ENCODE data around the gene WNT7A.

Gene WNT7A

GRCh38 chr3:13825311-13825579 is 54.6 kb downstream of the WNT7A start:
- no peak for DNase-seq

- no peak for DNase-seq
Measured at GRCh38 chr3:13824521-13825310, 55.2 kb downstream of the WNT7A start.

- no peak for DNase-seq
Measured at GRCh38 chr3:13823692-13824091, 56.2 kb downstream of the WNT7A start.

DNA sequence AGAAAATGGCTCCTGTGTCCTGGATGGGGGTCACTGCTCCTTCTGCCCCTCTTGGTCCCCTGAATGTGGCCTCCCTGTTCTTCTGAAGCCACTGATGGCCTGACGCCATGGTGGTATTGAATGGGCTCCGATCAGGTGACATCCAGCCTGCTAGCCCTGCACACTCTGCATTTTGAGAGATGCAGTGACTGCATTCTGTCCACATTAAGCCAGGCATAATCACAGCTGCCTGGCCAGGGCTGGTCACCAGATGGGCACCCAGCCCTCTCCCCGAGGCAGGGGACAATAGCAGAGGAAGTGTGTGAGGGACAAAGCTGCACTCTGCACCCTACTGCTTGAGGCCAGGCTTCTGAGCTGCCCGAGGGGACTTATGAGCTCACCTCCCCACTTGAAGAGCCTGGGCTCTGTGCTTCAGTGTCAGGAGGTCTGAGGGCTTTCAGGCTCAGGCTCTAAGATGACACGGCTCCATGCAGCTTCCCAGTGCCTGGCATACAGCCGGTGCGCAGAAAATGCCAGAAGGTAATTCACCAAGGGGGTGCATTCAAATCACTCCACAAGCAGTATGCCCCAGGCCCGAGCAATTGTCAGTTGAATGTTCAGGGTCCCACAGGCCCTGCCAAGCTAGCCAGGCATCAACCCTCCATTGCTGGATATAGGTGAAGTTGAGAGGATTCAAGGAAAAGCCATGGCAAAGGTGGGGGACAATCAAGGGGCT is 56.8 kb downstream of the WNT7A start:
- no peak for DNase-seq

DNA sequence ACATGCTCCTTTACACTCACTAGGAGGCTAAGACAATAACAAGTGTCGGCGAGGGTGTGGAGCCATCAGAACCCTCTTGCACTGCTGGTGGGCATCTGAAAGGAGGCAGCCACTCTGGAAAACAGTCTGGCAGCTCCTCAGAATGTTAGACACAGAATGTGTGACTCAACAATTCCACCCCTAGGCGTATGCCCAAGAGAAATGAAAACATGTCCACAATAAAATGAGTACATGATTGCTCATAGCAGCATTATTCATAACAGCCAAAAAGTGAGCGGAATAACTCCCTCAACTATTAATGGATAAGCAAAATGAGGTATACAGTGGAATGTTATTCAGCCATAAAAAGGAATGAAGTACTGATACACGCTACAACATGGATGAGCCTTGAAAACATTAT is 57.8 kb downstream of the WNT7A start:
- DNase-seq: no peak

DNA sequence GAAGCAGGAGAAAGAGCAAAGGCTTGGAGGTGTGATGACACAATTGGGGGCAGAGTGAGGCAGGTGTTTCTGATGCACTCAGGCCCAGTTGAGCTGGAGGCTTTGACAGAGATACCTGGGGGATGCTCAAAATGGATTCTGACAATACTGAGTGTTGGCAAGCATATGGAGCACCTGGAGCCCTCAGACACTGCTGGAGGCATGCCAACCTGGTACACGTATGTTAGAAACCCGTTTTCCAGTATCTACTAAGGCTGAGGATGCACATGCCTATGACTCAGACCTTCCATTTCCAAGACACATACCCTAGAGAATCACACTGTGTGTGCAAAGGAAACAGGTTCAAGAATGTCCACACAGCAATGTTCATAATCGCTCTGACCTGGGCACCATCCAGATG is 58.7 kb downstream of the WNT7A start:
- DNase-seq: no peak

- DNase-seq: no peak
Measured at GRCh38 chr3:13818919-13819318, 61.0 kb downstream of the WNT7A start.

DNA sequence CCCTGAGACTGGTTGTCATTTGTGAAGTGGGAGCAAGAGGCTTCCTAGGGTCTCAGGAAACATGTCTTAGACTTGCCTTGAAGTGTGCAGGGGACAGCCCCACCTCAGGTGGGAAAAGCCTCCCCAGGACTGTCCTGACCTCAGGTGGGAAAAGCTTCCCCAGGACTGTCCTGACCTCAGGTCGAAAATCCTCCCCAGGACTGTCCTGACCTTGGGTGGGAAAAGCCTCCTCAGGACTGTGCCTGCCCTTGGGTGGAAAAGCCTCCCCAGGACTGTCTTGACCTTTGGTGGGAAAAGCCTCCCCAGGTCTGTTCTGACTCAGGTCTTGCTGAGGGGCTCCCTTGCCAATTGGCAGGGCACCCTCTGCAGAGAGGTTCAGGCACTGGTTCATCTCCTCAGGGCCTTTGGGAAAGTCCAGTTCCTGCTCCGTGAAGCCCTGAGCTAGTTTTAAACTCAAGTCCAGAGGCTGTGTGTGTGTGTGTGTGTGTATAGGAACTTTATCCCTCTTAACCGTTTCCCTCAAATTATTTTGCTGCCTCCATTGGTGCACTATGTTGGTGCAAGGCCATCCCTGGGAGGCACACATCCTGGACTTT is 64.7 kb downstream of the WNT7A start:
- no peak for DNase-seq

DNA sequence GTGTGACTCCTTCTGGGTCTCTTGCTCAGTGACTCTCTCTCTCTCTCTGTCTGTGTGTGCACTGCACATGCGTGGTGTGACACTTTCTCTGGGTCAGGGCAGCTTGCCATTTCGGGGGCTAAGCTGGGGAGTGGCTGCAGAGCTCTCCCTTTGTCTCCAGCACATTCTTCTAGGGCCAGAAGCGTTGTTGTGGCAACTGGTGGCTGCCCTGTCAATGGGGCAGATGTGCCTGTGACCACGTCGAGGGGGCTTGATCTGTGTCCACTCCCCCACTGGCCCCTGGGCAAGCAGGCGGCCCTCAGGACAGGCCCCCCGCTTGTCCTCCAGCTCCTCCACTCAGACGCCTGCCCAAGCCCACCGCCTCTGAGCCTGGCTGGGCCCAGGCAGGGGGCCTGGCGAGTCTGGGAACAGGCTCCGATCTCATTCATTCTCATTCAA is 67.8 kb downstream of the WNT7A start:
- no peak for DNase-seq

- DNase-seq: no peak
Measured at GRCh38 chr3:13811614-13812013, 68.3 kb downstream of the WNT7A start.

GRCh38 chr3:13808550-13808949 is 71.3 kb downstream of the WNT7A start:
- DNase-seq: no peak

GRCh38 chr3:13801361-13802204 is 78.3 kb downstream of the WNT7A start:
- DNase-seq: no peak

DNA sequence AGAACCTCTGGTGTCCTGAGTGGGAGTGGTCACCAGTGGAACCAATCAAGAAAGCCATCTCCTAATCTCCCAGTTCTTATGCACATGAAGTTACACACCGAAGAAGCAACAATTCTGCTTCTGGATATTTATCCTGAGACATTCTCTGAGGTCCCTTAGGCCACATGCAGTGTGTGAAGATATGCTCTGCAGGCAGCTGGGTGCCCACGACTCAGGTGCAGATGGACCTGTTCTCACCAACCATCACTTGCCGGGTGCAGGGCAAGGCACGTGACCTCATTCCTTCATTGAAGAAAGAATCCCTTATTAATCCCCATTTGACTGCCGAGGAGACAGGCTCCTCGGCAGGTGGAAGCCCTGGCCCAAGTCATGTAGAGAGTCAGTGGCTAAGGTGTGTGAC is 79.8 kb downstream of the WNT7A start:
- DNase-seq: no peak

GRCh38 chr3:13798401-13798800 is 81.5 kb downstream of the WNT7A start:
- no peak for DNase-seq

DNA sequence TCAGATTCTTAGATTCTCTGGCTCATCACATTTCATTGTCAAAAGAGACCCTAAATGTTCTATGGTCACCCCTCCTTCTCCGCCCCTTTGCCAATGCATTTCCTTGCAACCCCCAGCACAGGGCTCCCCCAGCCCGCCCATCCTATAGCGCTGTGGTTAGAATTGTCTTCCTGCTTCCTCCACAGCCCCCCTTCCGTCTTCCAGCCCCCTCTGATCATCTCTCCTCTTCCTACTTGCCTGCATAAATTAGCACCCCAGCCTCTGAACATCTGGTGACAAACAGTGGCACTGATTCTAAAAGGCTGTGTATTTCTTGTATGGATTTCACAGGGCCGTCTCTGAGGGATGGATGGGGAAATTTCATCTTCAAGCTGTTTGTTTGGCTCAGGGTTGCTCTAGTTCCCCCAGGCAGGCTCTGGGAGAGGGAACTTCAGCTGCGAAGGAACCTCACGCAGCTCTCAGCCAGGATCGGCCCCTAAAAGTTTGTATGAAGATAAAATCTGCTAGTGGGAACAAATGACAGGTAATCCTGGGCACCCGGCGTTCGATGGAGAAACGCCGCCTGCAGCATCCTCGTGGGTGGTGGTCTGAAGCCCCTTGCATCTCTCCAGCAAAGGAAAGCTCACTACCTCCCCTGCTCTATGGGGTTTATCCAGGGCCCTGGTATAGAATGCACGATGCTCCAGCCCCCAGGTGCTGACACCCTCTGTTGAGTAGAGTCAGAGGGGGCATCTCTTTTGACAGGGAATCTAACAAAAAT is 83.0 kb downstream of the WNT7A start:
- no peak for DNase-seq

DNA sequence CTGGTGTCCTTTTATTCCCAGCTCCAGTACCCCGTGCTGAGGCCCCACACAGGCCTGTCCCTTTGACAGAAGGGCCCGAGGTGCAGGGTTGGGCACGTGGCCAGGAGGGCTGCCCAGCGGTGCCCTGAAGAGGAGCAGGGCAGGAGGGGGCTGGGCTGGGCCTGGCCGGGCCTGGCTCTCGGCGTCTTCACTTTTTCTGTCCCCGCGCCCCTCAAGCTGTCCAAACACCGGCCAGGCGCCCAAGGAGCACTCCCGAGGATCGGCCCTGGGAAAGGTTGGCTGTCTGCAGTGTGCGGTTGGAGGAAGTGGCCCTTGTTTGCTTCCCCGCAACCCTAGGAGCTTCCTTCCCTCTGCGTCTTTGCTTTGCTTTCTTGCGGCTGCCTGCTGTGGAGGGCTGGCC is 84.1 kb downstream of the WNT7A start:
- DNase-seq: no peak

- DNase-seq: no peak
Measured at GRCh38 chr3:13794322-13794721, 85.5 kb downstream of the WNT7A start.

DNA sequence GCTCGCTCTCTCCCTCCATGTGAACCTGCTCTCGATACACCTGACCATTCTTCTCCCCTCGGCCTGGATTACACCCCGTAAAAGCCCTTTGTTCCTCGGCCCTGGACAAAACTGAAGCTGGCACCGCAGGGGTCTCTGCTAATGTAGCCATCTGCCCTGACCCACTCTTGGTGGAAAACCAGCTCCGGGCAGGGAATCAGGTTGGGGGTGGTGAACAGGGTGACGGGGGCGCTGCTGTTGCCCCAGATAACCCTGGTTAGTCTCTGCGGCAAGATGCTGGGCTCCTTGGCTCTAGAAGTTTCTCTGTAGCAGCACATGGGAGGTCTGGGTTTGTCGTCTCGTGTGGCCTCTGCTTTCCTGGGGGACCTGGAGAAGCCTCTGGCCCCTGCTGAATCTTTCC is 86.4 kb downstream of the WNT7A start:
- DNase-seq: no peak

DNA sequence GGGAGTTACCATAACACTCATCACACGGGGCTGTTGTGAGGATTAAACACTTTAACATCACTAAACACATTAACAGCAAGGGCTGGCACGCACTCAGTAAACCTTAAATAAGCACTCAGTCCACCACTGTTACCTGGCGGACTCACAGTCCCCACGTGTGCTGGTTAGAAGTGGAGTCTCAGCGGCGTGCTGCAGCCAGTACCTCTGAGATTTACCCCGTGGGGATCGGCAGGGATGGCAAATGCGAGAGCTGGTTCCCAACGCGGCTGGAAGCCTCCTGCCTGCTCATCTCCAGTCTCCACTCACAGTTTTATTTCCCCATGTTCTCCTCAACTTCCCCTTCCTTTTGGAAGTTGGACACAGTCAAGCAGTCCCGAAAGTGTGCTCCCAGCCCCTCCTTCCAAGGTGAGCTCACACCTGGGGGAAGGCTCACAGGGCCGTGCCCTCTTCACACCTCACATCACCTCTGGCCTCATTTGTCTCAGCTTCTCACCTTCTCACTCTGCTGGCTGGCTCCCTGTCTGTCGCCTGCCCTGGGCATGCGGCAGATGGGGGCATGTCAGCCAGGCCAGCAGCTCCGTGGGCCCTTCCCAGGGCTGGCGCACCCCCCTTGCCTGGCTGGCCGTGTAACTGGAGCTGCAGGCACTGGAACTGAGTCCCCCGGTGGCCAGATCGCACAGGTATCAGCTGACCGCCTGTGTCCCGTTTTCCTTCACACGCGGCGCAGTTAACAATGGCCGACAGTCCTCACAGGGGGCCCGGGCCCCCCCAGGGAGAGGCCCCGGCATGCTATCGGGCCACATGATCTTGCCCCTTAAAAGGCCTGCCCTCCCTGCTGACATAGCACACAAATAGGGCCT is 87.1 kb downstream of the WNT7A start:
- DNase-seq: no peak

GRCh38 chr3:13792051-13792490 is 87.8 kb downstream of the WNT7A start:
- no peak for DNase-seq

DNA sequence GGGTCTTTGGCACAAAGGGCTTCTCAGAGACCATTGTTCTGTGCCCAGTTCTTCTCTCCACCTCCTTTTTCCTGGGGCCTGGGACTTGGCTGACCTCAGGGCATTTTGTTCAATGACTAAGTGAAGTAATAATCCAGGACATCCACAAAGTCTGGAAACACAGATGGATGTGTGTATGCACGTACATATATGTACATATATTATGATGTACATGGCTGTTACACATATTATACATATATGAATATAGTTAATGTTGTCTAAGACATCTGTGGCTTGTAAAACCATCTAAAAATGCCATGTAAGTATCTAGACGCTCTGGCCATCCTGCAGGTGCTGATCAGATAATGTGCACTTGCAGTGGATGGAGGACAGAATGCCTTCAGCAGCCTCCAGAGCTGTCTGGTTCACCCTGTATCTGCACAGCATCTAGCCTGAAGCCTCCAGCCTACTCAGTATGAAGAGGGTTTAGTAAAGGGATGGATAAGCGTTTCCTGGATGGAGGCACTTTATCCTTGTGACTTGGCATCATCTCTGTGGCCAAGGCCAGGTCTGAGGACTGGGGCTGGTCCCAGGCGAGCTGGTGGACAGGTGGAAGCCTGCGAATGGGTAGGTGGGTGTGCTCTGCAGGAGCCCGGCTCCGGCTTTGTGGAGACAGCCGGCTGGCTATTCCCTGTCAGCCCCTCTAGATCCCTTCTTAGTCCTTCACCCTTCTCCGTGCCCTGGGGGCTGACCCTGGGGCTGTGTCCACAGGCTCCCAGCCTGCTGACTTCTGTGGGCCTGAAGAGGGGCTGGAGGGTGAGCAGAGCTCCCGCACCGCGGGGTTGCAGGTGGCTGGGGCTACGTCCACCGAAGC is 88.4 kb downstream of the WNT7A start:
- DNase-seq: no peak

Data from GF-D8 (cell line).